Endothelial cell of umbilical vein (primary cell): ENCODE data around the gene CERS6.

Source experiments
- POLR2AphosphoS5 ChIP-seq: IDR thresholded peaks from 2 replicates; pipeline ENCODE4 v1.6.1; 2012; ENCODE audit warnings: low read depth, mild to moderate bottlenecking, control low read depth, low read length, moderate library complexity; ENCODE audit not compliant: insufficient read depth
- TF ChIP-seq, protein P1 (sequence below), 2 donors: IDR thresholded peaks; 1 replicate in 1 of 2; 2 replicates in 1 of 2; pipeline ENCODE4 v1.5.1; 2011; ENCODE audit warnings: low read length in 2 of 2, mild to moderate bottlenecking in 2 of 2, moderate library complexity in 2 of 2, control low read depth in 1 of 2, inconsistent platforms in 1 of 2, low read depth in 1 of 2; ENCODE audit not compliant: insufficient read depth in 1 of 2; ENCODE audit errors: extremely low read depth in 1 of 2

DNA sequence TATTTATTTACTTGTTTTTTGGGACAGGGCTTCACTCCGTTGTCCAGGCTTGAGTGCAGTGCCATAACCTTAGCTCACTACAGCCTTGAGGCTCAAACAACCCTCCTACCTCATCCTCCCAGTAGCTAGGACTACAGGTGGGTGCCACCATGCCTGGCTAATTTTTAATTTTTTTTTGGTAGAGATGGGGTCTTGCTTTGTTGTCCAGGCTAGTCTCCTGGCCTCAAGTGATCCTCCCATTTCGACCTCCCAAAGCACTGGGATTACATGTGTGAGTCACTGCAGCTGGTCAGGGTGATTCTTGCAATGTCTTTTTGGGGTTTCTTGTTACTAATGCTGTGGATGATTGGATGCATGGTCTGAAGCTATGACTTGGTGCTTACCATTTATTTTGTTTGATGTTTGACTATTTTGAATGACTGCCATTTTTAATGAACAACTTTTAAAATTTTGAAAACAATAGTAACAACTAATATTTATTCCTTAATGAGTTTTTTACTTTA is 6.5 kb downstream of the CERS6 start:
- TF ChIP-seq, protein P1, sequence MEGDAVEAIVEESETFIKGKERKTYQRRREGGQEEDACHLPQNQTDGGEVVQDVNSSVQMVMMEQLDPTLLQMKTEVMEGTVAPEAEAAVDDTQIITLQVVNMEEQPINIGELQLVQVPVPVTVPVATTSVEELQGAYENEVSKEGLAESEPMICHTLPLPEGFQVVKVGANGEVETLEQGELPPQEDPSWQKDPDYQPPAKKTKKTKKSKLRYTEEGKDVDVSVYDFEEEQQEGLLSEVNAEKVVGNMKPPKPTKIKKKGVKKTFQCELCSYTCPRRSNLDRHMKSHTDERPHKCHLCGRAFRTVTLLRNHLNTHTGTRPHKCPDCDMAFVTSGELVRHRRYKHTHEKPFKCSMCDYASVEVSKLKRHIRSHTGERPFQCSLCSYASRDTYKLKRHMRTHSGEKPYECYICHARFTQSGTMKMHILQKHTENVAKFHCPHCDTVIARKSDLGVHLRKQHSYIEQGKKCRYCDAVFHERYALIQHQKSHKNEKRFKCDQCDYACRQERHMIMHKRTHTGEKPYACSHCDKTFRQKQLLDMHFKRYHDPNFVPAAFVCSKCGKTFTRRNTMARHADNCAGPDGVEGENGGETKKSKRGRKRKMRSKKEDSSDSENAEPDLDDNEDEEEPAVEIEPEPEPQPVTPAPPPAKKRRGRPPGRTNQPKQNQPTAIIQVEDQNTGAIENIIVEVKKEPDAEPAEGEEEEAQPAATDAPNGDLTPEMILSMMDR (IDR thresholded peaks at IDR 0.05; ENCODE audit: extremely low read depth in 1 of 2, insufficient read depth in 1 of 2, low read depth in 1 of 2, low read length in 2 of 2): no peak
- TF ChIP-seq POLR2AphosphoS5: no peak
